A673 (cell line): ENCODE results near the gene FOXJ3. TPM values are rescaled to one million over a fixed set of nuclear protein-coding genes. Genes with fewer than 3 reads are reported as not detected.

Experiments used
- BruUV-seq: library from RNA; stranded (reverse); fragments of 400-500 nt; replicated peaks from 2 replicates; lab custom pipeline; 2021; lab: Mats Ljungman, UMichigan
- CTCF ChIA-PET: fragments of 300-600 bp; sonication (Branson Sonifier 250); formaldehyde crosslinking; loops from one replicate; lab custom pipeline; 2022; ENCODE audit warnings: antibody characterized with exemption; lab: Charles Lee
- POLR2A ChIA-PET: fragments of 300-600 bp; sonication (Branson Sonifier 250); formaldehyde crosslinking; loops from one replicate; lab custom pipeline; 2022; ENCODE audit warnings: antibody characterized with exemption; ENCODE audit not compliant: low non-redundant PET; lab: Charles Lee
- DNase-seq: peaks from one replicate; pipeline ENCODE4 v3.0.0-alpha.2; 2015; ENCODE audit warnings: low spot score
- H3K27ac ChIP-seq: fragments of 200-600 bp; sonication (generic); 2 replicates; pipeline ENCODE4 v1.5.1; 2016; ENCODE audit warnings: mixed run types, low read depth, mild to moderate bottlenecking, mixed read lengths, antibody characterized with exemption, low read length; ENCODE audit not compliant: poor library complexity, severe bottlenecking
- H3K27me3 ChIP-seq: fragments of 200-600 bp; sonication (generic); replicated peaks from 2 replicates; pipeline ENCODE4 v1.6.1; 2017; ENCODE audit warnings: mixed run types, low read depth, mild to moderate bottlenecking, mixed read lengths, antibody characterized with exemption, low read length; ENCODE audit not compliant: insufficient read depth, poor library complexity
- H3K36me3 ChIP-seq: fragments of 200-600 bp; sonication (generic); 2 replicates; pipeline ENCODE4 v1.6.1; 2016; ENCODE audit warnings: mixed run types, mild to moderate bottlenecking, mixed read lengths, antibody characterized with exemption, low read length; ENCODE audit not compliant: insufficient read depth, poor library complexity, severe bottlenecking
- H3K4me1 ChIP-seq: fragments of 200-600 bp; sonication (generic); 2 replicates; pipeline ENCODE4 v1.6.1; 2017; ENCODE audit warnings: mixed run types, mild to moderate bottlenecking, mixed read lengths, antibody characterized with exemption, low read length; ENCODE audit not compliant: insufficient read depth, poor library complexity, severe bottlenecking
- H3K4me3 ChIP-seq: fragments of 200-600 bp; sonication (generic); 2 replicates; pipeline ENCODE4 v1.5.1; 2016; ENCODE audit warnings: low read depth, mixed run types, mild to moderate bottlenecking, mixed read lengths, low read length; ENCODE audit not compliant: poor library complexity, severe bottlenecking
- H3K9me3 ChIP-seq: fragments of 200-600 bp; sonication (generic); 2 replicates; pipeline ENCODE4 v1.6.1; 2016; ENCODE audit warnings: mixed run types, low read depth, mild to moderate bottlenecking, mixed read lengths, antibody characterized with exemption, low read length; ENCODE audit not compliant: poor library complexity, severe bottlenecking
- EZH2 ChIP-seq: fragments of 200-600 bp; sonication (generic); IDR thresholded peaks from 2 replicates; pipeline ENCODE4 v1.6.1; 2017; ENCODE audit warnings: borderline replicate concordance, low read depth, mild to moderate bottlenecking, mixed read lengths, antibody characterized with exemption, low read length; ENCODE audit not compliant: poor library complexity, severe bottlenecking
- intact Hi-C: fragments of 100-400 bp; cut with micrococcal nuclease; formaldehyde crosslinking; loops from one replicate; pipeline ENCODE4 v1.10.0; 2022; ENCODE audit not compliant: unreplicated experiment
- total RNA-seq: library from RNA; stranded (reverse); gene quantifications from 2 replicates; pipeline ENCODE4 v1.2.3, GENCODE V29; 2021
- TF ChIP-seq, protein P1 (sequence below): fragments of 300-800, 200-600 bp; sonication (generic); conservative IDR thresholded peaks from 2 replicates; pipeline ENCODE4 v1.5.1; 2017; ENCODE audit warnings: low read depth, mild to moderate bottlenecking, antibody characterized with exemption, low read length, moderate library complexity, mixed read lengths

The FOXJ3 gene
- total RNA-seq, 1 experiment from 2014 or later = 57.9 TPM

DNA sequence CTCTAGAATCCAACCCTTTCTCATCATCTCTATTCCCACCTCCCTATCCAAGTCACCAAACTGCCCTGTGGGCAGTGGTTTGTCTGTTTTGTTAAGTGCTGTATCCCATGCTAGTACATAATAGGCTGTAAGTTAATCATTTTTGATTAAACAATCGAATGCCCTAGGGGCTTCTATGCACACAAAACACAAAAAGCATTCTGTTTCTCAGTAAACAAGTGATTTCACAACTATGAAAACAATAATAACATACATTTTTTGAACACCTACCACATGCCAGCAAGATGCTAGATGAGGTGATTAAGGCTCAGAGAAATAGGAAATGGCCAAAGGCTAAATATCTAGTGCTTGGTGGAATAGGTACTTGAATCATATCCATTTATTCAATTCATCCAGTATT is 186.9 kb downstream of the FOXJ3 start:
- TF ChIP-seq EZH2 = no peak
- TF ChIP-seq, protein P1, sequence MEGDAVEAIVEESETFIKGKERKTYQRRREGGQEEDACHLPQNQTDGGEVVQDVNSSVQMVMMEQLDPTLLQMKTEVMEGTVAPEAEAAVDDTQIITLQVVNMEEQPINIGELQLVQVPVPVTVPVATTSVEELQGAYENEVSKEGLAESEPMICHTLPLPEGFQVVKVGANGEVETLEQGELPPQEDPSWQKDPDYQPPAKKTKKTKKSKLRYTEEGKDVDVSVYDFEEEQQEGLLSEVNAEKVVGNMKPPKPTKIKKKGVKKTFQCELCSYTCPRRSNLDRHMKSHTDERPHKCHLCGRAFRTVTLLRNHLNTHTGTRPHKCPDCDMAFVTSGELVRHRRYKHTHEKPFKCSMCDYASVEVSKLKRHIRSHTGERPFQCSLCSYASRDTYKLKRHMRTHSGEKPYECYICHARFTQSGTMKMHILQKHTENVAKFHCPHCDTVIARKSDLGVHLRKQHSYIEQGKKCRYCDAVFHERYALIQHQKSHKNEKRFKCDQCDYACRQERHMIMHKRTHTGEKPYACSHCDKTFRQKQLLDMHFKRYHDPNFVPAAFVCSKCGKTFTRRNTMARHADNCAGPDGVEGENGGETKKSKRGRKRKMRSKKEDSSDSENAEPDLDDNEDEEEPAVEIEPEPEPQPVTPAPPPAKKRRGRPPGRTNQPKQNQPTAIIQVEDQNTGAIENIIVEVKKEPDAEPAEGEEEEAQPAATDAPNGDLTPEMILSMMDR = no peak

DNA sequence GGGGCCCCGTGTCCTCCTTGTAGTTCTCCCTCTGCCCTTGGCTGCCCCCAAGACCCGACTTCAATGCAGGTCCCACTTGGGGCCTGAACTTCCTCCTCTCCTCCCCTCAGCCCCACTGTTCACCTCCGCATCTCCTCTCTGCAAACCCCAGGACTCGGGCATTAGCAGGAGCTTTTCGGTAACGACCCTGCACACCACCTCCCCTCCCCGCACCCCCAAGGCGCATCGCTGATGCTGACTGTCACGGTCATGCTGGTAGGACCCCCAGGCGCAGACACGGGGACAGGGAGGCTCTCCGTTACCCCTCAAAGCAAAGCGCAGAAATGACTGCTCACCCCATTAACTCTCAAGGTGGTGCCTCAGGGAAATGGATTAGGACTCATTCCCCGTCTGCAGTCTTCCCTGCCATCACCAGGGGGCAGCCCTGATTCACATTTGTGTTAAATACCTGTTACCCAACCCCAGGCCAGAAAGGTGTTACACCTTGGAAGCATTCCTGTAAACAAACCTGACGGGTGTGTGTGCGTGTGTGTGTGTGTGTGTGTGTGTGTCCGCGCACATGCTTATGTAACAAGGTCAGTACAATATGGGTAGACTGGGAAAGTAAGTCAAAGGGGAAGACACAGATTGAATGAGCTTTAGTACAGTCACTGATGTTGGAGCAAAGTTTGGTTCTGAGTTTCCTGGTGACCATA is 188.3 kb downstream of the FOXJ3 start:
- TF ChIP-seq EZH2 = no peak
- TF ChIP-seq, protein P1 = peak; percentile 91
- Histone ChIP-seq H3K27ac (no peak overlapping the region), H3K4me1 (no peaks in the 10 kb centered on the region), H3K9me3 (no peaks in the 10 kb centered on the region), H3K36me3 (no peaks in the 10 kb centered on the region), H3K27me3 (peaks cover 7% of the 10 kb centered on the region), H3K4me3 (no peak overlapping the region)
- DNase-seq = peak; percentile 62
- ChIA-PET CTCF (interaction anchor here (0.6 kb wide), 3 partner anchors 11 to 284 kb away, joined by 3 to 5 read pairs (median 3); no protein-coding TSS in a partner anchor), POLR2A (no interaction called here)
- intact Hi-C loops = loop anchor here (10.0 kb wide), 1 partner anchor 572 kb away; no protein-coding TSS in a partner anchor
- no TSS peak for BruUV-seq

More for the DNA sequence above, 186.9 kb downstream of the FOXJ3 start:
- Histone ChIP-seq H3K9me3 (no peaks in the 10 kb centered on the region), H3K27ac (no peak overlapping the region), H3K36me3 (no peaks in the 10 kb centered on the region), H3K4me1 (no peaks in the 10 kb centered on the region), H3K4me3 (no peak overlapping the region), H3K27me3 (peaks cover 7% of the 10 kb centered on the region)
- intact Hi-C loops = loop anchor here (10.0 kb wide), 1 partner anchor 573 kb away; no protein-coding TSS in a partner anchor
- ChIA-PET POLR2A (no interaction called here), CTCF (no interaction called here)
- no peak for DNase-seq
- no TSS peak for BruUV-seq

DNA sequence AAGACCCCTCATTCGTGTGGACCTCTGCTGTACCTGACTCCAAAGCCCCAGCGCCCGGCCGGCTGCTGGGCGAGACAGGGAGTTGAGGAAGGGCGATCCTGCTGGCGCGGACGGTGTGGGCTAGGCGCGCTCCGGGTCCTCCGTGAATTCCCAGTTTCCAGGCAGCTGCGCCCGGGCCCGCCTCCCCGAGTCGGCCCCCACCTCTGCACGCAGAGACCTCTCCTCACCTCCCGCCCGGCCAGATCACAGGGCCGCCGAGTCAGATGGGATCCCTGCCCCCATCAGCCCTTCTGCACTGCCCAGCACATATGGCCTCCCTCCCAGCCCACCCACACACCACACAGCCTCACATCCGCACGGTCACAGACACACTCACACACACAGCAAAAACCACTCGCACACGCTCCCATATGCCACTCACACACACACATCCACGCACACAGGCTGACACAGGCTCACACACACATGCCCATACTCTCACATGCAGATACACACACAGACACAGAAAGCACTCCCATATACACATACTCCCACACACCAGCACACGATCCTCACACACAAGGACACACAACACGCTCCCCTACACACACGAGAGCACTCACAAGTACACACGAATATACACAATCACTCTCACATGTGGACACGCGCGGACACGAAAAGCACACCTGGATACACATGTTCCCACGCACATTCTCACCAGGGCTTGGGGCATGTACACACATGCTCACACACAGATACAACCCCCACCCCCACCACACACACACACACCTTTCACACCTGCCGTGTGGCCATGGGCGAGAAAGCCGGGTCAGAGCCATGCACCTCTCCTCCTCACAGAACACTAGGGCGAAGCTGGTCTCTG is 189.0 kb downstream of the FOXJ3 start:
- BruUV-seq = no TSS peak
- Histone ChIP-seq H3K27ac (no peak overlapping the region), H3K9me3 (no peaks in the 10 kb centered on the region), H3K4me1 (no peaks in the 10 kb centered on the region), H3K36me3 (no peaks in the 10 kb centered on the region), H3K4me3 (no peak overlapping the region), H3K27me3 (peaks cover 7% of the 10 kb centered on the region)
- POLR2A ChIA-PET = no interaction called here
- TF ChIP-seq, protein P1 = no peak
- no peak for TF ChIP-seq EZH2
- intact Hi-C loops = loop anchor here (10.0 kb wide), 1 partner anchor 571 kb away; no protein-coding TSS in a partner anchor
- DNase-seq = no peak
- CTCF ChIA-PET = no interaction called here
